ENCODE measurements around the gene PLD4.

Gene PLD4

DNA sequence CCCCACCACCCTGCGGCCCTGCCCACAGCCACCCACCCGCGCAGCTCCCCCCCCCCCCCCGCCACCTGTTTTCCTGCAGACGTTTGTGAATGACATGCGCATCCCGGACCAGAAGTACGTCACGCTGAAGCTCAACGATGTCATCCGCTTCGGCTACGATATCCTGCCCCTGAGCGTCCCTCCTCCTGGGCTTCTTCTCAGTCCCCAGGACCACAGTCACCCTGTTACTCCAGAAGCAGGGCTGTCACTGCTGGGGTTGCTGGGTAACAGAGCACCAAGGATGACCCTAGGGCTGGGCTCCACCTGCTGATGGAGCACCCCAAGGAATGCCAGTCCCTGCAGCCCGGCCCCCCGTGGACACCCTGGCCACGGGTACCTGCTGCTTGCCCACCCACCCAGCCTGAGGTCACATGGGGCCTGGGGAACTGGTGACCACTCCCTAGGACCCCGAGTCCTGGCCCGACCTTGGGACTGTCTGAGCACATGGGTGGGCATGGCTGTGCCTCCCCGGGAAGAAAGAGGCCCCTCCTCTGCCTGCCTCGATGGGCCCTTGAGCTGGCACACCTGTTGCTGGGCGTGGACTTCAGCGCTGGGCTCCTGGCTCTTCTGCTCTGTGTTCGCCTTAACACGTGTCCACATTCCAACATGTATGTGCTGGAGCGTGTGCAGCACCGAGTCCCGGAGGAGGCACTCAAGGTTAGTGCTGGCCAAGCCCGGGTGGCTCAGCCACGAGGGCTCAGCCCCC lies 46.7 kb upstream of the PLD4 start:
- POLR2A ChIA-PET = no interaction called here
- no peak overlapping the region for H3K4me3 ChIP-seq (ENCODE audit: low read depth, low read length)
- CTCF ChIA-PET = interaction anchor here (1.1 kb wide), 1 partner anchor 52 kb away, joined by 3 read pairs; no protein-coding TSS in a partner anchor
- DNase-seq (ENCODE audit: low read depth, low spot score) = no peak
- TF ChIP-seq, protein P1, sequence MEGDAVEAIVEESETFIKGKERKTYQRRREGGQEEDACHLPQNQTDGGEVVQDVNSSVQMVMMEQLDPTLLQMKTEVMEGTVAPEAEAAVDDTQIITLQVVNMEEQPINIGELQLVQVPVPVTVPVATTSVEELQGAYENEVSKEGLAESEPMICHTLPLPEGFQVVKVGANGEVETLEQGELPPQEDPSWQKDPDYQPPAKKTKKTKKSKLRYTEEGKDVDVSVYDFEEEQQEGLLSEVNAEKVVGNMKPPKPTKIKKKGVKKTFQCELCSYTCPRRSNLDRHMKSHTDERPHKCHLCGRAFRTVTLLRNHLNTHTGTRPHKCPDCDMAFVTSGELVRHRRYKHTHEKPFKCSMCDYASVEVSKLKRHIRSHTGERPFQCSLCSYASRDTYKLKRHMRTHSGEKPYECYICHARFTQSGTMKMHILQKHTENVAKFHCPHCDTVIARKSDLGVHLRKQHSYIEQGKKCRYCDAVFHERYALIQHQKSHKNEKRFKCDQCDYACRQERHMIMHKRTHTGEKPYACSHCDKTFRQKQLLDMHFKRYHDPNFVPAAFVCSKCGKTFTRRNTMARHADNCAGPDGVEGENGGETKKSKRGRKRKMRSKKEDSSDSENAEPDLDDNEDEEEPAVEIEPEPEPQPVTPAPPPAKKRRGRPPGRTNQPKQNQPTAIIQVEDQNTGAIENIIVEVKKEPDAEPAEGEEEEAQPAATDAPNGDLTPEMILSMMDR (IDR thresholded peaks at IDR 0.05; ENCODE audit: insufficient read depth, low read length, missing control alignments) = no peak

DNA sequence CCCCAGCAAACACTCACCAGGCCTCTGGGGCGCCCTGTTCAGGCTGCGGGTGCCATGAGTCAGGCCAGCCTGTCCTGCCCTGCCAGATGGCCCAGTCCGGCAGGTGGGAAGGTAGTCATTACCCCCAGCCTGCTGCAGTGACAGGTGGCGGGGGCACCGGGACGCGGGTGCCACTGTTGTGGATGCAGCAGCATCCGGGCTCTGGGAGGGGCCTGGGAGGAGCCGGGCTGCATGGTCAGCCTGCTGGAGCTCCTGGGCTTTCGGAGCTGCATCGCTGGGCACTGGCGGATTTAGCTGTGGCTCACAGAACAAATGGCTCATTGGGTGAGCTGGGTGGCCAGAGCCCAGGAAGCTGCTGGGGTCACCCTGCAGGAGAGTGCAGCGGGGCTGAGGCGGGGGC lies 46.1 kb upstream of the PLD4 start:
- TF ChIP-seq, protein P1 (IDR thresholded peaks at IDR 0.05; ENCODE audit: insufficient read depth, low read length, missing control alignments) = no peak
- CTCF ChIA-PET = interaction anchor here (1.1 kb wide), 1 partner anchor 52 kb away, joined by 3 read pairs; no protein-coding TSS in a partner anchor
- DNase-seq (ENCODE audit: low read depth, low spot score) = no peak
- POLR2A ChIA-PET = no interaction called here
- no peak overlapping the region for H3K4me3 ChIP-seq (ENCODE audit: low read depth, low read length)

DNA sequence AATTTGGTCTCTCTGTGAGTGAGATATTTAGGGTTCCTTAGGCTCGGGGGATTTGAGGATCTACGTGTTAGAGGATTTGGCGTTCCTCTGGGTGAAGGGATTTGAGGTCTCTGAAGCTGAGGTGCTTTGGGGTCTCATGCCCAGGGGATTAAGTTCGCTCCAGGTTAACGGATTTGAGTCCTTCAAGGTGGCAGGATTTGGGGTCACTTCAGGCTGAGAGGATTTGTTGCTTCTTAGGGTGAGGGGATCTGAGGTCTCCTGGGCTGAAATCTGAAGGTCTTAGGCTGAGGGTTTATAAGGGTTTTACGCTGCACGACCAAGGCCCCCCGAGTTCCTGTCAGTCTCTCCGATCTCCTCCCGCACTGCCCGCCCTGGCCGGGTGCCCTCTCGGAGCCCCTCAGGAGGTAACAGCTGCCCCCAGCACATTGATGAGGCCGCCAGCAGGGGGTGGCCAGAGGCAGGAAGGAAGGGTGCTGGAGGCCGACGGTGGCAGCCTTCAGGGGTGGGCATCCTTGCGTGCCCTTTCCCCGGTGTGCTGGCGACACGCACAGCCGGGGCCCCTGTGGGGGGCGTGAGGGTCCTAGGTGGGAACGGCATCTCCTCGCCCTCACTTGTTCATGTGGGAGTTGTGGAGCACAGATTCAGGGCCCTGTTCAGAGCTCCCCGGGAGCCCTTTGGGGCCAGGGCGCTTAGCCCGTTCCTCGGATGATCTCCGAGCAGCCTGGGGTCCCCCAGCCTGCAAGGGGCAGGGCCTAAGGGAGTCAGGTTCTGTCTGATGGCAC lies 45.3 kb upstream of the PLD4 start:
- no peak for DNase-seq (ENCODE audit: low read depth, low spot score)
- ChIA-PET POLR2A (no interaction called here), CTCF (interaction anchor here (1.1 to 1.2 kb wide), 2 partner anchors 53 to 110 kb away, joined by 3 read pairs; no protein-coding TSS in a partner anchor)
- H3K4me3 ChIP-seq (ENCODE audit: low read depth, low read length) = no peak overlapping the region
- TF ChIP-seq, protein P1 (IDR thresholded peaks at IDR 0.05; ENCODE audit: insufficient read depth, low read length, missing control alignments) = no peak

DNA sequence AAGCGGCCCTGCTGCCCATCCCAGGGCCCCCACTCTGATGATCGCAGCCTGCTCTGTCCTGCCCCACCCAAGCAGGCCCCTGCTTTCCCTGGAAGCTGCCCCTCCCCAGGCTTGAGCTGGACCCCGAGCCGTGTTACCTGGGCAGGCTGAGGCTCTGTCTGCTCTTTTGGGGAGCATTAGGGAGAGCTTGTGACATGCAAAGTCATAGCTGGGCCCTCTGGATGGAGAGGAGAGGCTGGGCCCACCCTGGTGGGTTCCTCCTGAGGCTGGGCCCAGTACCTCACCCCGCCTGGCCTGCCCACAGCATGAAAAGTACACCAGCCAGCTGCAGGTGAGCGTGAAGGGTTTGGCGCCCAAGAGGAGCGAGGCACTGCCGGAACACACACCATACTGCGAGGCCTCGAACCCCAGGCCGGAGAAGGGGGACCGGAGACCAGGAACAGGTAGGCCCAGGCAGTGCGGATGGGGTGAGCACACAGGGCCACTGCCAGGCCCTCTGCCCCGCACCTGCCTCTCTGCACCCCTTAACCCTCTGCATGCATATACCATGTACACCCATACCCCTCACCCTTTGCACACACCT lies 44.6 kb upstream of the PLD4 start:
- H3K4me3 ChIP-seq (ENCODE audit: low read depth, low read length) = no peak overlapping the region
- CTCF ChIA-PET = interaction anchor here (0.9 to 1.2 kb wide), 3 partner anchors 111 to 171 kb away, joined by 3 to 4 read pairs (median 3); no protein-coding TSS in a partner anchor
- DNase-seq (ENCODE audit: low read depth, low spot score) = no peak
- TF ChIP-seq, protein P1 (IDR thresholded peaks at IDR 0.05; ENCODE audit: insufficient read depth, low read length, missing control alignments) = no peak
- POLR2A ChIA-PET = no interaction called here

DNA sequence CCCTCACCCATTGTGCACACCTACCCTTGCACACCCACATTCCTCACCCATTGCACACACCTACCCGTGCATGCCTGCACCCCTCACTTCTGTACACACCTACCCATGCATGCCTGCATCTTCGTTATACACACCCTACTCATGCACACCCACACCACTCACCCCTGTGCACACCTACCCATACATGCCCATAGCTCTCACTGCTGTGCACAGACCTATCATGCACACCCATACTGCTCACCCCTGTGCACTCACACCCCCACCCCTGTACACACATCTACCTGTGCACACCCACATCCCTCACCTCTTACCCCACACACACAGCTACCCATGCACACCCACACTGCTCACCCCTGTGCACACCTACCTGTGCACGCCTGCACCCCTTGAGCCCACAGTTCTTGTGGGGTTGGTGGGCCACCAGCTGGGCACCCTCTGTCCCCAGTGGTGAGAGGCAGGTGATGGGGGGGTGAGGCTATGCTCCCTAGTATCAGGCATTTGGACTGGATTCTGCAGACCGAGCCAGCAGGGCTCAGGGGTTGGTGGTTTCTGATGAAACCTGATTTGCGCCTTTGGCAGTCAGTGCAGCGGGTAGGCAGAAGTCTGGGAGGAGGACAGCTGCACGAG lies 44.0 kb upstream of the PLD4 start:
- no peak overlapping the region for H3K4me3 ChIP-seq (ENCODE audit: low read depth, low read length)
- POLR2A ChIA-PET = no interaction called here
- TF ChIP-seq, protein P1 (IDR thresholded peaks at IDR 0.05; ENCODE audit: insufficient read depth, low read length, missing control alignments) = no peak

More for the DNA sequence above, 44.0 kb upstream of the PLD4 start:
- no peak for DNase-seq (ENCODE audit: low read depth, low spot score)
- CTCF ChIA-PET = interaction anchor here (0.9 to 1.2 kb wide), 5 partner anchors 9 to 172 kb away, joined by 3 to 4 read pairs (median 3); no protein-coding TSS in a partner anchor
